ENCODE measurements around the gene NRXN3.

The NRXN3 gene

DNA sequence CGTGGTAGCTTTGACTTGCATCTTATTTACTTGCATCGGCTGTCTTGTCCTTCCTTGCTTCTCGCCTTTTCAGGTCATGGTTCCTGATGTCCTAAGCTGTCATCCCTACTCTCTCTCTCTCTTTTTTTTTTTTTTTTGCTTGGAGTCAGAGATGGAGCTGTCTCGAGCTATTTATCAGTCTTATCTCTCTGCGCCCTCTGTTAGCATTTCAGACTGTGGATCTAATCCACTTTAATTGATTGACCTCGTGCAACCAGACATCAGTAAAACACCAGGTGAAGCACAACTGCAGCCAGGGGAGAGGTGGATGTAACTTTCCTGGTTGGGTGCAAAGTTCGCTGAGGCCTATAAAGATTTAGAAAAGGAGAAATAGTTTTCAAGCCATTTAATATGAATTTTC lies 1486.3 kb downstream of the NRXN3 start:
- H3K4me1 ChIP-seq (ENCODE audit: control insufficient read depth, insufficient read depth, low read length): 0 out of 2 replicates have a peak, but pooled peaks cover 4% of the 10 kb centered on the region
- no peak overlapping the region for H3K27ac ChIP-seq (ENCODE audit: extremely low read depth, low read depth, low read length)
- H3K36me3 ChIP-seq (ENCODE audit: control insufficient read depth in 2 of 2, insufficient read depth in 1 of 2, low read length in 2 of 2): no peaks in the 10 kb centered on the region
- TF ChIP-seq ZNF530 (tag by site-specific recombination; IDR thresholded peaks at IDR 0.05; ENCODE audit: low read depth): no peak
- TF ChIP-seq ZNF404 (tag by site-specific recombination; IDR thresholded peaks at IDR 0.05): no peak
- no peak for TF ChIP-seq ZNF221 (tag by site-specific recombination; IDR thresholded peaks at IDR 0.05; ENCODE audit: borderline replicate concordance)
- TF ChIP-seq KLF17 (tag by site-specific recombination; IDR thresholded peaks at IDR 0.05): no peak
- TF ChIP-seq REST (tag by site-specific recombination; IDR thresholded peaks at IDR 0.05): no peak
- no peak for TF ChIP-seq ZNF148 (tag by site-specific recombination; IDR thresholded peaks at IDR 0.05; ENCODE audit: borderline replicate concordance)
- no peak for TF ChIP-seq ZNF544 (tag by site-specific recombination; IDR thresholded peaks at IDR 0.05)
- TF ChIP-seq ZNF362 (tag by site-specific recombination; IDR thresholded peaks at IDR 0.05): no peak
- no peak for TF ChIP-seq GLIS1 (tag by site-specific recombination; IDR thresholded peaks at IDR 0.05)
- no peak for TF ChIP-seq ZNF785 (tag by site-specific recombination; IDR thresholded peaks at IDR 0.05)
- no peak for TF ChIP-seq ZNF610 (tag by site-specific recombination; IDR thresholded peaks at IDR 0.05; ENCODE audit: borderline replicate concordance)
- TF ChIP-seq GLI2 (tag by site-specific recombination; IDR thresholded peaks at IDR 0.05; ENCODE audit: borderline replicate concordance, low read depth): no peak
- TF ChIP-seq ZNF174 (tag by site-specific recombination; IDR thresholded peaks at IDR 0.05): no peak
- no peak for TF ChIP-seq ZNF426 (tag by site-specific recombination; IDR thresholded peaks at IDR 0.05)
- TF ChIP-seq ZEB2 (tag by site-specific recombination; IDR thresholded peaks at IDR 0.05): no peak
- TF ChIP-seq ZSCAN30 (tag by site-specific recombination; IDR thresholded peaks at IDR 0.05): no peak
- TF ChIP-seq PRDM10 (tag by site-specific recombination; IDR thresholded peaks at IDR 0.05): no peak
- TF ChIP-seq, protein P1, sequence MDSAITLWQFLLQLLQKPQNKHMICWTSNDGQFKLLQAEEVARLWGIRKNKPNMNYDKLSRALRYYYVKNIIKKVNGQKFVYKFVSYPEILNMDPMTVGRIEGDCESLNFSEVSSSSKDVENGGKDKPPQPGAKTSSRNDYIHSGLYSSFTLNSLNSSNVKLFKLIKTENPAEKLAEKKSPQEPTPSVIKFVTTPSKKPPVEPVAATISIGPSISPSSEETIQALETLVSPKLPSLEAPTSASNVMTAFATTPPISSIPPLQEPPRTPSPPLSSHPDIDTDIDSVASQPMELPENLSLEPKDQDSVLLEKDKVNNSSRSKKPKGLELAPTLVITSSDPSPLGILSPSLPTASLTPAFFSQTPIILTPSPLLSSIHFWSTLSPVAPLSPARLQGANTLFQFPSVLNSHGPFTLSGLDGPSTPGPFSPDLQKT (IDR thresholded peaks at IDR 0.05; ENCODE audit: borderline replicate concordance, low read depth, low read length): no peak
- no peak for TF ChIP-seq ZNF555 (tag by site-specific recombination; conservative IDR thresholded peaks at IDR 0.05)
- no peak for TF ChIP-seq ZNF169 (tag by site-specific recombination; IDR thresholded peaks at IDR 0.05)
- no peaks in the 10 kb centered on the region for H3K9me3 ChIP-seq (ENCODE audit: control insufficient read depth, insufficient read depth, low read depth, low read length)
- CTCF ChIA-PET: interaction anchor here (0.6 kb wide), 1 partner anchor 43 kb away, joined by 3 read pairs; no protein-coding TSS in a partner anchor
- H3K4me3 ChIP-seq (ENCODE audit: low read depth, low read length): no peak overlapping the region
- POLR2A ChIA-PET: no interaction called here
